TTC549 (cell line): ENCODE measurements around the gene TTLL6.
A peak's percentile ranks its signal among the peaks of the same experiment; 100 is the strongest.
"Not testable (repeated sequence)": the region's sequence is repeated elsewhere in the genome, so short reads cannot be mapped to it uniquely, and the experiment has no call there.

ENCODE experiments used
- FAIRE-seq: peaks from 2 replicates; lab custom pipeline; 2012; peaks lifted over from hg19 to GRCh38; lab: Jason Lieb, UNC

TTLL6 gene

GRCh38 chr17:48816774-48817590 lies at the start of gene TTLL6:
TTLL6 (minus strand) TSS chr17:48817229; CDS start chr17:48817072, 157 bp downstream.
- no peak for FAIRE-seq

GRCh38 chr17:48860456-48860855 lies 43.4 kb upstream of the TTLL6 start:
- no peak for FAIRE-seq

GRCh38 chr17:48860034-48860433 lies 43.0 kb upstream of the TTLL6 start:
- no peak for FAIRE-seq

- no peak for FAIRE-seq
These were observed 39.2 kb upstream of the TTLL6 start for GRCh38 chr17:48856122-48856821.

GRCh38 chr17:48854774-48855476 lies 37.9 kb upstream of the TTLL6 start:
- FAIRE-seq: no peak

GRCh38 chr17:48850792-48851323 lies 33.8 kb upstream of the TTLL6 start:
- FAIRE-seq: no peak

GRCh38 chr17:48843187-48843900 lies 26.3 kb upstream of the TTLL6 start:
- FAIRE-seq: no peak

- FAIRE-seq: no peak
These were observed 25.7 kb upstream of the TTLL6 start for GRCh38 chr17:48842746-48843145.

- no peak for FAIRE-seq
These were observed 24.4 kb upstream of the TTLL6 start for GRCh38 chr17:48841395-48841831.

- no peak for FAIRE-seq
These were observed 23.4 kb upstream of the TTLL6 start for GRCh38 chr17:48840441-48840840.

GRCh38 chr17:48837458-48837857 lies 20.4 kb upstream of the TTLL6 start:
- not testable (repeated sequence) for FAIRE-seq

- no peak for FAIRE-seq
These were observed 18.9 kb upstream of the TTLL6 start for GRCh38 chr17:48835971-48836370.

- no peak for FAIRE-seq
These were observed 17.9 kb upstream of the TTLL6 start for GRCh38 chr17:48834973-48835372.

GRCh38 chr17:48831549-48831883 lies 14.5 kb upstream of the TTLL6 start:
- FAIRE-seq: no peak

GRCh38 chr17:48830840-48831548 lies 14.0 kb upstream of the TTLL6 start, which contains the start of gene CALCOCO2:
CALCOCO2 (plus strand) TSS chr17:48831035; CDS start chr17:48841708, 10,673 bp downstream.
- peak; percentile 32 for FAIRE-seq

- FAIRE-seq: no peak
These were observed 8.7 kb upstream of the TTLL6 start for GRCh38 chr17:48825446-48826381.

GRCh38 chr17:48820936-48821335 lies 3.9 kb upstream of the TTLL6 start:
- FAIRE-seq: not testable (repeated sequence)

- no peak for FAIRE-seq
These were observed 2.4 kb upstream of the TTLL6 start for GRCh38 chr17:48819466-48819865.

GRCh38 chr17:48818361-48818841 lies 1.4 kb upstream of the TTLL6 start:
- FAIRE-seq: no peak

GRCh38 chr17:48816438-48816773 lies 623 bp downstream of the TTLL6 start:
- no peak for FAIRE-seq
